HUES64 (cell line): ENCODE data around the gene DSCAML1.
A peak's percentile ranks its signal among the peaks of the same experiment; 100 is the strongest.

ENCODE experiments used
- H3K27ac ChIP-seq: 2 replicates; pipeline ENCODE4 v1.7.0; 2013; ENCODE audit warnings: low read depth, low read length, inconsistent platforms
- H3K27me3 ChIP-seq: 2 replicates; pipeline ENCODE4 v1.6.1; 2013; ENCODE audit warnings: mild to moderate bottlenecking, low read length; ENCODE audit not compliant: insufficient read depth
- H3K36me3 ChIP-seq: 2 replicates; pipeline ENCODE4 v1.6.1; 2013; ENCODE audit warnings: mild to moderate bottlenecking, low read length; ENCODE audit not compliant: insufficient read depth
- H3K4me1 ChIP-seq: 2 replicates; pipeline ENCODE4 v1.6.1; 2013; ENCODE audit warnings: mild to moderate bottlenecking, low read length, moderate library complexity; ENCODE audit not compliant: insufficient read depth
- H3K4me3 ChIP-seq: 2 replicates; pipeline ENCODE4 v1.5.1; 2013; ENCODE audit warnings: mild to moderate bottlenecking, low read length, moderate library complexity
- H3K9ac ChIP-seq: 2 replicates; pipeline ENCODE4 v1.6.1; 2013; ENCODE audit warnings: mild to moderate bottlenecking, low read depth, low read length
- H3K9me3 ChIP-seq: 2 replicates; pipeline ENCODE4 v1.6.1; 2013; ENCODE audit warnings: low read depth, low read length; ENCODE audit not compliant: insufficient read depth
- WGBS: fragments of 150-250, 120-280 bp; methylation state at CpG from one replicate; pipeline ENCODE4 v1.1.7; 2013; ENCODE audit warnings: missing lambda C conversion rate; 5-methylcytosine and 5-hydroxymethylcytosine counted together

The DSCAML1 gene

GRCh38 chr11:117822074-117823033 lies 25.3 kb upstream of the DSCAML1 start:
- peaks cover 14% of the 10 kb centered on the region; the same call in 1 of the 2 replicates for H3K4me1 ChIP-seq
- no peak overlapping the region for H3K9ac ChIP-seq
- H3K9me3 ChIP-seq, result no peaks in the 10 kb centered on the region
- H3K27ac ChIP-seq, result no peak overlapping the region
- no peak overlapping the region for H3K4me3 ChIP-seq
- no peaks in the 10 kb centered on the region for H3K36me3 ChIP-seq
- H3K27me3 ChIP-seq, result no peaks in the 10 kb centered on the region
- WGBS, result 77% methylated on average over 33 of the region's 33 CpGs

- no peak overlapping the region for H3K9ac ChIP-seq
- no peak overlapping the region for H3K27ac ChIP-seq
- no peaks in the 10 kb centered on the region for H3K9me3 ChIP-seq
- 89% methylated on average over 12 of the region's 12 CpGs for WGBS
- H3K4me3 ChIP-seq, result no peak overlapping the region
- H3K36me3 ChIP-seq, result no peaks in the 10 kb centered on the region
- peaks cover 21% of the 10 kb centered on the region for H3K4me1 ChIP-seq
- no peaks in the 10 kb centered on the region for H3K27me3 ChIP-seq
Observed at GRCh38 chr11:117821431-117821830, 24.4 kb upstream of the DSCAML1 start.

- H3K9ac ChIP-seq, result no peak overlapping the region
- H3K36me3 ChIP-seq, result no peaks in the 10 kb centered on the region
- no peak overlapping the region for H3K4me3 ChIP-seq
- H3K27ac ChIP-seq, result no peak overlapping the region
- H3K4me1 ChIP-seq, result peaks cover 28% of the 10 kb centered on the region
- WGBS, result 76% methylated on average over 9 of the region's 10 CpGs
- no peaks in the 10 kb centered on the region for H3K27me3 ChIP-seq
- no peaks in the 10 kb centered on the region for H3K9me3 ChIP-seq
Observed at GRCh38 chr11:117820516-117820915, 23.5 kb upstream of the DSCAML1 start.

GRCh38 chr11:117820071-117820470 lies 23.1 kb upstream of the DSCAML1 start:
- Histone ChIP-seq H3K27ac (no peak overlapping the region), H3K36me3 (no peaks in the 10 kb centered on the region), H3K4me1 (peaks cover 32% of the 10 kb centered on the region), H3K4me3 (no peak overlapping the region), H3K9me3 (no peaks in the 10 kb centered on the region), H3K27me3 (no peaks in the 10 kb centered on the region), H3K9ac (no peak overlapping the region)
- 90% methylated on average over 11 of the region's 11 CpGs for WGBS

GRCh38 chr11:117819096-117820040 lies 22.4 kb upstream of the DSCAML1 start:
- 66% methylated on average over 10 of the region's 10 CpGs for WGBS
- H3K4me3 ChIP-seq, result no peak overlapping the region
- H3K27me3 ChIP-seq, result no peaks in the 10 kb centered on the region
- H3K9me3 ChIP-seq, result no peaks in the 10 kb centered on the region
- H3K36me3 ChIP-seq, result no peaks in the 10 kb centered on the region
- H3K4me1 ChIP-seq, result peaks cover 35% of the 10 kb centered on the region
- no peak overlapping the region for H3K27ac ChIP-seq
- no peak overlapping the region for H3K9ac ChIP-seq

- no peaks in the 10 kb centered on the region for H3K36me3 ChIP-seq
- H3K27me3 ChIP-seq, result no peaks in the 10 kb centered on the region
- no peaks in the 10 kb centered on the region for H3K9me3 ChIP-seq
- WGBS, result 64% methylated on average over 9 of the region's 9 CpGs
- H3K27ac ChIP-seq, result no peak overlapping the region
- peaks cover 32% of the 10 kb centered on the region for H3K4me1 ChIP-seq
- no peak overlapping the region for H3K9ac ChIP-seq
- H3K4me3 ChIP-seq, result no peak overlapping the region
Observed at GRCh38 chr11:117818041-117818873, 21.2 kb upstream of the DSCAML1 start.

GRCh38 chr11:117817368-117818040 lies 20.5 kb upstream of the DSCAML1 start:
- no peak overlapping the region for H3K9ac ChIP-seq
- H3K9me3 ChIP-seq, result no peaks in the 10 kb centered on the region
- peak overlapping the region; percentile 34; the same call in 1 of the 2 replicates for H3K4me3 ChIP-seq
- peaks cover 28% of the 10 kb centered on the region for H3K4me1 ChIP-seq
- no peaks in the 10 kb centered on the region for H3K36me3 ChIP-seq
- H3K27ac ChIP-seq, result no peak overlapping the region; the same call in 1 of the 2 replicates
- 8% methylated on average over 19 of the region's 19 CpGs for WGBS
- H3K27me3 ChIP-seq, result no peaks in the 10 kb centered on the region

GRCh38 chr11:117816846-117817367 lies 19.9 kb upstream of the DSCAML1 start:
- Histone ChIP-seq H3K9me3 (no peaks in the 10 kb centered on the region), H3K27ac (peak overlapping the region; percentile 23; the same call in 1 of the 2 replicates), H3K36me3 (no peaks in the 10 kb centered on the region), H3K4me1 (peaks cover 28% of the 10 kb centered on the region), H3K4me3 (no peak overlapping the region), H3K27me3 (no peaks in the 10 kb centered on the region), H3K9ac (no peak overlapping the region)
- WGBS, result 69% methylated on average over 5 of the region's 5 CpGs

- H3K27me3 ChIP-seq, result no peaks in the 10 kb centered on the region
- H3K9me3 ChIP-seq, result no peaks in the 10 kb centered on the region
- no peaks in the 10 kb centered on the region for H3K36me3 ChIP-seq
- no peak overlapping the region for H3K4me3 ChIP-seq
- peak overlapping the region; percentile 52; the same call in 1 of the 2 replicates for H3K27ac ChIP-seq
- 18% methylated on average over 20 of the region's 20 CpGs for WGBS
- H3K9ac ChIP-seq, result no peak overlapping the region
- H3K4me1 ChIP-seq, result peaks cover 28% of the 10 kb centered on the region
Observed at GRCh38 chr11:117816151-117816741, 19.2 kb upstream of the DSCAML1 start.
